KOPT-K1 (cell line): Measurements from ENCODE around the gene ROCK2.
"Not testable (repeated sequence)": the region's sequence is repeated elsewhere in the genome, so short reads cannot be mapped to it uniquely, and the experiment has no call there.

ENCODE experiments used
- H3K27ac ChIP-seq: fragments of 200-600 bp; sonication (generic); 2 replicates; pipeline ENCODE4 v1.5.1; 2016; ENCODE audit warnings: antibody characterized with exemption, mild to moderate bottlenecking, low read depth, low read length; ENCODE audit not compliant: poor library complexity, severe bottlenecking
- H3K36me3 ChIP-seq: fragments of 200-600 bp; sonication (generic); 2 replicates; pipeline ENCODE4 v1.5.1; 2017; ENCODE audit warnings: antibody characterized with exemption, mild to moderate bottlenecking, low read length, moderate library complexity; ENCODE audit not compliant: insufficient read depth
- H3K9me3 ChIP-seq: fragments of 200-600 bp; sonication (generic); 2 replicates; pipeline ENCODE4 v1.5.1; 2017; ENCODE audit warnings: antibody characterized with exemption, low read length, mild to moderate bottlenecking; ENCODE audit not compliant: insufficient read depth, poor library complexity, severe bottlenecking

ROCK2 gene

GRCh38 chr2:11337909-11338308, 6.5 kb downstream of the ROCK2 start:
- Histone ChIP-seq H3K36me3 (no peaks in the 10 kb centered on the region), H3K27ac (no peak overlapping the region), H3K9me3 (peaks cover 6% of the 10 kb centered on the region)

GRCh38 chr2:11336189-11336588, 8.2 kb downstream of the ROCK2 start:
- Histone ChIP-seq H3K36me3 (no peaks in the 10 kb centered on the region), H3K27ac (no peak overlapping the region), H3K9me3 (peaks cover 13% of the 10 kb centered on the region)

GRCh38 chr2:11333427-11334183, 10.8 kb downstream of the ROCK2 start:
- Histone ChIP-seq H3K36me3 (no peaks in the 10 kb centered on the region), H3K27ac (no peak overlapping the region), H3K9me3 (peaks cover 13% of the 10 kb centered on the region)

- H3K36me3 ChIP-seq = no peaks in the 10 kb centered on the region
- no peak overlapping the region for H3K27ac ChIP-seq
- peaks cover 11% of the 10 kb centered on the region for H3K9me3 ChIP-seq
These were observed 11.8 kb downstream of the ROCK2 start for GRCh38 chr2:11332596-11332995.

GRCh38 chr2:11330457-11331142, 13.8 kb downstream of the ROCK2 start:
- Histone ChIP-seq H3K36me3 (no peaks in the 10 kb centered on the region), H3K9me3 (peaks cover 7% of the 10 kb centered on the region), H3K27ac (no peak overlapping the region)

GRCh38 chr2:11329776-11330175, 14.7 kb downstream of the ROCK2 start:
- Histone ChIP-seq H3K27ac (no peak overlapping the region), H3K9me3 (peaks cover 7% of the 10 kb centered on the region), H3K36me3 (no peaks in the 10 kb centered on the region)

- H3K36me3 ChIP-seq, H3K27ac ChIP-seq, H3K9me3 ChIP-seq: not testable (repeated sequence)
These were observed 15.9 kb downstream of the ROCK2 start for GRCh38 chr2:11328522-11328921.

GRCh38 chr2:11327871-11328270, 16.6 kb downstream of the ROCK2 start:
- no peak overlapping the region for H3K27ac ChIP-seq
- H3K9me3 ChIP-seq = peaks cover 7% of the 10 kb centered on the region
- H3K36me3 ChIP-seq = no peaks in the 10 kb centered on the region

- no peak overlapping the region for H3K27ac ChIP-seq
- no peaks in the 10 kb centered on the region for H3K36me3 ChIP-seq
- H3K9me3 ChIP-seq = no peaks in the 10 kb centered on the region
These were observed 17.7 kb downstream of the ROCK2 start for GRCh38 chr2:11326677-11327211.

- H3K9me3 ChIP-seq = no peaks in the 10 kb centered on the region
- H3K36me3 ChIP-seq = no peaks in the 10 kb centered on the region
- H3K27ac ChIP-seq = no peak overlapping the region
These were observed 18.3 kb downstream of the ROCK2 start for GRCh38 chr2:11325961-11326676.

GRCh38 chr2:11321847-11322246, 22.6 kb downstream of the ROCK2 start:
- peaks cover 5% of the 10 kb centered on the region for H3K9me3 ChIP-seq
- no peak overlapping the region for H3K27ac ChIP-seq
- H3K36me3 ChIP-seq = no peaks in the 10 kb centered on the region

GRCh38 chr2:11320698-11321492, 23.5 kb downstream of the ROCK2 start:
- no peaks in the 10 kb centered on the region for H3K36me3 ChIP-seq
- H3K9me3 ChIP-seq = peaks cover 5% of the 10 kb centered on the region
- no peak overlapping the region for H3K27ac ChIP-seq

- no peak overlapping the region for H3K27ac ChIP-seq
- no peaks in the 10 kb centered on the region for H3K36me3 ChIP-seq
- peaks cover 5% of the 10 kb centered on the region for H3K9me3 ChIP-seq
These were observed 24.5 kb downstream of the ROCK2 start for GRCh38 chr2:11319939-11320338.

- H3K27ac ChIP-seq = no peak overlapping the region
- peaks cover 5% of the 10 kb centered on the region for H3K9me3 ChIP-seq
- no peaks in the 10 kb centered on the region for H3K36me3 ChIP-seq
These were observed 29.2 kb downstream of the ROCK2 start for GRCh38 chr2:11315074-11315705.
